ENCODE results near the gene IER5.

DNA sequence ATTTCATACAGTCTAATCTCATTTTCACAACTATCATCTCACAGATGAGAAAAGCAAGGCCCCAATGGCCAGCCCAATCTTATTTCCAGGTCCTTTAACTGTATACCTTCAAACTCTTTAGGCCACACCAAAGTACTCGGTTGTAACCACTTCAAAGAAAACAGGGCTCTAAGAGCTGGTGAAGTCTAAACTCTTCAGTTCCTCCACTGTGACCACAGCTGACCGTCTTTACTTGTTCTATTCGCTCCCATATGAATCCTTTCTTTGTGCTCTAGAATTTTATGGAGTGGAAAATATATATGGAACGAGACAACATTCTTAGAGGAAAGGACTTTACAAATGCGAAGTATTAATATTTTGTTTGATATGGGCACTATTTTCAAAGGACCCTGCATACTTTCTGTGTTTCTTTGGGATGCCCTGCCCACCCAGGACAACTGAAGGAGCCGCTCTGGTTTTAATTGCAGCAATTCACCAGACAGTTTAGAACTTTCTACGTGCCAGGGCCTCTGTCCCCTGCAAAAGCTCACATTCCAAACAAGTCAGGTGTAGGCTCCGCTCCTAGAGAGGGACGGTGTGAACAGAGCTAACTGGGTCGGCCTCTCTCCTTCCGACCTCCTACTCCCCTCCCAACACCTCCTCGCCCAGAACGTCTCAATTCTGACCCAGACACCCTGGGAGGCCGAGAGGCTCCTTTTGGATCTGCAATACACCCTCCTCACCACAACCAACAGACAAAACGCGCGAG, 15.7 kb downstream of the IER5 start:
- TF ChIP-seq PHF8 (IDR thresholded peaks at IDR 0.05; ENCODE audit: borderline replicate concordance, low read length) = no peak
- TF ChIP-seq NRF1 (conservative IDR thresholded peaks at IDR 0.05 in 1 of 2, IDR thresholded peaks at IDR 0.05 in 1 of 2) = no peak
- no peak for TF ChIP-seq TAF1 (IDR thresholded peaks at IDR 0.05; ENCODE audit: control insufficient read depth, extremely low read depth, insufficient read depth, low read length, severe bottlenecking)
- no peak for TF ChIP-seq ZNF583 (CRISPR knock-in tag; IDR thresholded peaks at IDR 0.05)
- TF ChIP-seq PHF21A (IDR thresholded peaks at IDR 0.05; ENCODE audit: borderline replicate concordance, low read depth) = no peak
- no peak for TF ChIP-seq GABPA (tag; conservative IDR thresholded peaks at IDR 0.05; ENCODE audit: low read depth)
- TF ChIP-seq, protein P1, sequence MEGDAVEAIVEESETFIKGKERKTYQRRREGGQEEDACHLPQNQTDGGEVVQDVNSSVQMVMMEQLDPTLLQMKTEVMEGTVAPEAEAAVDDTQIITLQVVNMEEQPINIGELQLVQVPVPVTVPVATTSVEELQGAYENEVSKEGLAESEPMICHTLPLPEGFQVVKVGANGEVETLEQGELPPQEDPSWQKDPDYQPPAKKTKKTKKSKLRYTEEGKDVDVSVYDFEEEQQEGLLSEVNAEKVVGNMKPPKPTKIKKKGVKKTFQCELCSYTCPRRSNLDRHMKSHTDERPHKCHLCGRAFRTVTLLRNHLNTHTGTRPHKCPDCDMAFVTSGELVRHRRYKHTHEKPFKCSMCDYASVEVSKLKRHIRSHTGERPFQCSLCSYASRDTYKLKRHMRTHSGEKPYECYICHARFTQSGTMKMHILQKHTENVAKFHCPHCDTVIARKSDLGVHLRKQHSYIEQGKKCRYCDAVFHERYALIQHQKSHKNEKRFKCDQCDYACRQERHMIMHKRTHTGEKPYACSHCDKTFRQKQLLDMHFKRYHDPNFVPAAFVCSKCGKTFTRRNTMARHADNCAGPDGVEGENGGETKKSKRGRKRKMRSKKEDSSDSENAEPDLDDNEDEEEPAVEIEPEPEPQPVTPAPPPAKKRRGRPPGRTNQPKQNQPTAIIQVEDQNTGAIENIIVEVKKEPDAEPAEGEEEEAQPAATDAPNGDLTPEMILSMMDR (IDR thresholded peaks at IDR 0.05 in 2 of 3, conservative IDR thresholded peaks at IDR 0.05 in 1 of 3; ENCODE audit: insufficient read depth in 2 of 3, low read depth in 1 of 3, low read length in 3 of 3) = peak in 1 of 3 experiments; percentile 69; a peak in 2 of 6 replicates
- TF ChIP-seq EGR1 (conservative IDR thresholded peaks at IDR 0.05) = no peak
- no peak for TF ChIP-seq ZNF124 (CRISPR knock-in tag; IDR thresholded peaks at IDR 0.05)
- TF ChIP-seq RB1 (IDR thresholded peaks at IDR 0.05; ENCODE audit: low read depth) = no peak
